OCI-LY3 (cell line): ENCODE data around the gene TTC7B.

ENCODE experiments used
- CTCF ChIP-seq: fragments of 200-600, 300-600 bp; sonication (generic); IDR thresholded peaks from 2 replicates; pipeline ENCODE4 v1.5.1; 2014; ENCODE audit warnings: antibody characterized with exemption, low read length, low read depth
- EZH2phosphoT487 ChIP-seq: fragments of 200-600 bp; shearing (Covaris generic); IDR thresholded peaks from 2 replicates; pipeline ENCODE4 v1.6.1; 2018; ENCODE audit warnings: antibody characterized with exemption, mixed run types, low read depth

- TF ChIP-seq CTCF = no peak
- TF ChIP-seq EZH2phosphoT487 = no peak
These were observed 42.5 kb downstream of the TTC7B start for GRCh38 chr14:90773705-90774104.
